PFSK-1 (cell line): ENCODE measurements around the gene YAF2.

Source experiments
- FOXP2 ChIP-seq: optimal IDR thresholded peaks from 2 replicates; pipeline ENCODE3; 2011; ENCODE audit warnings: borderline replicate concordance, control low read depth, inconsistent platforms; ENCODE audit not compliant: insufficient read depth; ENCODE audit errors: extremely low read length, extremely low read depth
- POLR2AphosphoS5 ChIP-seq: IDR thresholded peaks from 2 replicates; pipeline ENCODE4 v1.6.1; 2012; ENCODE audit warnings: low read depth, mild to moderate bottlenecking, control low read depth, low read length, moderate library complexity
- SIN3A ChIP-seq: IDR thresholded peaks from 2 replicates; pipeline ENCODE4 v1.6.1; 2012; ENCODE audit warnings: mild to moderate bottlenecking, low read length, moderate library complexity, borderline replicate concordance; ENCODE audit not compliant: insufficient read depth
- TAF1 ChIP-seq: IDR thresholded peaks from 2 replicates; pipeline ENCODE4 v1.6.1; 2012; ENCODE audit warnings: low read length, control low read depth, borderline replicate concordance; ENCODE audit not compliant: insufficient read depth
- TF ChIP-seq, protein P1 (sequence below), 2 experiments: IDR thresholded peaks; 2 replicates each; pipeline versions ENCODE4 v1.6.1 to v1.8.0; 2011 to 2012; ENCODE audit warnings: low read depth in 2 of 2, low read length in 2 of 2, control low read depth in 1 of 2, inconsistent platforms in 1 of 2, mild to moderate bottlenecking in 1 of 2, moderate library complexity in 1 of 2; ENCODE audit not compliant: insufficient read depth in 1 of 2

The YAF2 gene

DNA sequence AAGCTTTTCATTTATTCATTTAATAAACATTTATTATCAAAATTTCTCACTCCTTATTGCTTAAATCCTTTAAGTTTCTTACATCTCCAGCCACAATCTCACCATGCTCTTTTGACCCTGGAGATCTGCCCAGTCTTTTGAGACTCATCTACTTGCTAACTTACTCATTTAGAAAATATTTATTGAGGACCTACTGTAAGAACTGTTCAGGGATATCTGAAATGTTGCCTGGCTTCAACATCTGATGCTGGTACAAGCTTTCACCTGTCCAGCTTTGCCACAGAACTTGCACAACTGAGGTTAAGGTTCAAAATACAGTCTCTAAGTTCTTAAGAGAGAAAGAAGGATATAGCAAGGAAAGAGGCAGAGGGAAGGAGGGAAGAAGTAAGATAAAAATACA, 75.9 kb downstream of the YAF2 start:
- TF ChIP-seq, protein P1, sequence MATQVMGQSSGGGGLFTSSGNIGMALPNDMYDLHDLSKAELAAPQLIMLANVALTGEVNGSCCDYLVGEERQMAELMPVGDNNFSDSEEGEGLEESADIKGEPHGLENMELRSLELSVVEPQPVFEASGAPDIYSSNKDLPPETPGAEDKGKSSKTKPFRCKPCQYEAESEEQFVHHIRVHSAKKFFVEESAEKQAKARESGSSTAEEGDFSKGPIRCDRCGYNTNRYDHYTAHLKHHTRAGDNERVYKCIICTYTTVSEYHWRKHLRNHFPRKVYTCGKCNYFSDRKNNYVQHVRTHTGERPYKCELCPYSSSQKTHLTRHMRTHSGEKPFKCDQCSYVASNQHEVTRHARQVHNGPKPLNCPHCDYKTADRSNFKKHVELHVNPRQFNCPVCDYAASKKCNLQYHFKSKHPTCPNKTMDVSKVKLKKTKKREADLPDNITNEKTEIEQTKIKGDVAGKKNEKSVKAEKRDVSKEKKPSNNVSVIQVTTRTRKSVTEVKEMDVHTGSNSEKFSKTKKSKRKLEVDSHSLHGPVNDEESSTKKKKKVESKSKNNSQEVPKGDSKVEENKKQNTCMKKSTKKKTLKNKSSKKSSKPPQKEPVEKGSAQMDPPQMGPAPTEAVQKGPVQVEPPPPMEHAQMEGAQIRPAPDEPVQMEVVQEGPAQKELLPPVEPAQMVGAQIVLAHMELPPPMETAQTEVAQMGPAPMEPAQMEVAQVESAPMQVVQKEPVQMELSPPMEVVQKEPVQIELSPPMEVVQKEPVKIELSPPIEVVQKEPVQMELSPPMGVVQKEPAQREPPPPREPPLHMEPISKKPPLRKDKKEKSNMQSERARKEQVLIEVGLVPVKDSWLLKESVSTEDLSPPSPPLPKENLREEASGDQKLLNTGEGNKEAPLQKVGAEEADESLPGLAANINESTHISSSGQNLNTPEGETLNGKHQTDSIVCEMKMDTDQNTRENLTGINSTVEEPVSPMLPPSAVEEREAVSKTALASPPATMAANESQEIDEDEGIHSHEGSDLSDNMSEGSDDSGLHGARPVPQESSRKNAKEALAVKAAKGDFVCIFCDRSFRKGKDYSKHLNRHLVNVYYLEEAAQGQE (IDR thresholded peaks at IDR 0.05; ENCODE audit: insufficient read depth in 1 of 2, low read depth in 2 of 2, low read length in 2 of 2): no peak
- TF ChIP-seq FOXP2: no peak

DNA sequence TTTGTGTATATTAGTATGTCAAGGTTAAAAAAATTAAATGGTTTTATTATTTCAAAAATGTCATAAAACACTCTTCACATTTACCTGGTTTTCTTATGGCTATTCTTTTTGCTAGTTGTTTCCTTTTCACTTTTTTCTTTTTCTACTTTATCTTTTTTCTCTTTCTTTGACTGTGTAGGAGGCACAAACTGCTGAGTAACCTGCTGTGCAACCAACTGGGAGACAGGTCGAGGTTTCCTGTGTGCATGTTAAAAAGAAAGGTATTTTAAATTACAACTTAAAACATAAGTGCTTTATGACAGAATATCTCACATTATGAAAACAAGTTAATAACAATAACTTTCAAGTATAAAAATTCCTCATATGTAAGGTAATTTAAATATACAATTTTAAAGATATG, 76.5 kb downstream of the YAF2 start:
- TF ChIP-seq FOXP2 (no peak), SIN3A (no peak), TAF1 (no peak), POLR2AphosphoS5 (no peak)
- TF ChIP-seq, protein P1 (IDR thresholded peaks at IDR 0.05; ENCODE audit: insufficient read depth in 1 of 2, low read depth in 2 of 2, low read length in 2 of 2): no peak

DNA sequence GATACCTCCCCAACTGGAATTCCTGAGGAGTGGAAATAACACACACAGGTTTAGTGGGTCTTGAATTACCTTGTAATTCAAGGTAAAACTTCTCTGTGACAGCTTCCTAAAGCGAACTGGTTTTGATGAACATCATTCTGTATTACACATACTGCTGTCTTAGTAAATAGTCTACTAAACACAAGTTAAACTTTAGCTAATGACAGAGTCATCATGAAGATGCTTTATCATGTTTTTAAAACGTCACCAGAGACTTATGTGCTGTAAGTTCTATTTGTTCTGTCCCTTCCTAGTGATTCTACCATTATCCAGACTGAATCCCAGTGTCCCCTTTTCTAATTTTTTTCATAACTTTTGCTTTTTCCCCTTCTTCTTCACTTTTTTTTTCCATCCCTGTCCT, 81.8 kb downstream of the YAF2 start:
- TF ChIP-seq FOXP2 (no peak), POLR2AphosphoS5 (no peak), TAF1 (no peak), SIN3A (no peak)
- TF ChIP-seq, protein P1 (IDR thresholded peaks at IDR 0.05; ENCODE audit: insufficient read depth in 1 of 2, low read depth in 2 of 2, low read length in 2 of 2): no peak

DNA sequence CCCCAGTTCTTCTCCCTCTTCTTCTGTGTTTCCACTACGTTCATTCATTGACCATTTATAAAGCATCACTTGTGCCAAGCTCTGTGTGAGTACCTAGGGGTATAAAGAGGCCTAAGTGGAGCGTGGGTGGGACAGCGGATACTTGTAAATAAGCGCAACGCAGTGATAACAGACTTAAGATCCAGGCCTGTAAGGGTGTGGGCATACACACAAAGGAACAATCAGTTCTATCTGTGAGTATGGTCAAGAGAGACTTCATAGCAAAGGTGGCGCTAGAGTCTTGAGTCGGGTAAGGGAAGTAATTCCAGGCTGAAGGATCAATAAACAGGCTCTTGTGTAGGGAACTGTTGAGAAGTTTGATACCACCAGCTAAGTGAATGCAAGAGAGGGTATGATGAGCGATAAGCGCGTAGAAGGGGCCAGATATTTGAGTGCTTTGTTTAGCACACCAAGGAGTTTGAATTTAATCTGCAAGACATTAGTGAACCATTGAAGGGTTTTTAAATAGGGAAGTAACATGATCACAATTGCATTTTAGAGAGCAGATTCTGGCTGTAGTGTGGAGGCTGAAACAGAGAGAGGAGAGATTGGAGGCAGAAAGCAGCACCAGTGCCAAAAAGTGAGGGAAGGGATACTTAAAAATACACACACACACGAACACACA, 92.4 kb downstream of the YAF2 start:
- TF ChIP-seq FOXP2 (no peak), POLR2AphosphoS5 (no peak), SIN3A (no peak), TAF1 (no peak)
- TF ChIP-seq, protein P1 (IDR thresholded peaks at IDR 0.05; ENCODE audit: insufficient read depth in 1 of 2, low read depth in 2 of 2, low read length in 2 of 2): no peak

DNA sequence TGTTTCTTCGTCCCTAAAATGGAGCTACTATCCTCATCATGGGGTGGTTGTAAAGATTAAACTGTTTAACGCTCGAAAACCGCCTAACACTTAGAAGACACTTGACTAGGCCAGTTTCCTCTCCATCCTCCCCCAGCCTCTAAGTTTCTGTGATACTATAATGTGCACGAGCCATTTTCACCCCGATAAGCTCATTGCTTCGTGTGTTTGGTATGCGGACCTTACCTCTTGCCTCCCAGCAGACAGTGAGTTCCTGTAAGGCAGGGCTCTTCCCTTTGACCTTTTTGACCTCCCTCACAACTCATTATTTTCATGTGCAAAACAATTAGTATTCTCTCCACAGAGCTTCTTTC, 92.9 kb downstream of the YAF2 start:
- TF ChIP-seq, protein P1 (IDR thresholded peaks at IDR 0.05; ENCODE audit: insufficient read depth in 1 of 2, low read depth in 2 of 2, low read length in 2 of 2): no peak
- TF ChIP-seq TAF1: no peak
- TF ChIP-seq SIN3A: no peak
- no peak for TF ChIP-seq FOXP2
- no peak for TF ChIP-seq POLR2AphosphoS5
